Spleen (tissue), 11 donors: ENCODE measurements around the gene SYNDIG1L. TPM values are rescaled to one million over a fixed set of nuclear protein-coding genes. Genes with fewer than 3 reads are reported as not detected.
A peak's percentile ranks its signal among the peaks of the same experiment; 100 is the strongest.

Experiments used
- DNase-seq: peaks from one replicate; pipeline ENCODE4 v3.0.0-alpha.2; 2020
- H3K27ac ChIP-seq, 8 donors: fragments of 200-600 bp; sonication (generic) in 7 of 8; 1 replicate in 4 of 8; 2 replicates in 4 of 8; pipeline versions ENCODE4 v1.5.0 to v1.8.0; 2016 to 2021; ENCODE audit warnings: inconsistent platforms in 4 of 8, mild to moderate bottlenecking in 4 of 8, moderate library complexity in 1 of 8
- H3K27me3 ChIP-seq, 7 donors: fragments of 200-600 bp; sonication (generic) in 6 of 7; replicated peaks in 1 of 7; 1 replicate in 4 of 7; 2 replicates in 3 of 7; pipeline versions ENCODE4 v1.5.0 to v1.8.0; 2016 to 2021; ENCODE audit warnings: inconsistent platforms in 3 of 7, mild to moderate bottlenecking in 1 of 7
- H3K36me3 ChIP-seq, 6 donors: fragments of 200-600 bp; sonication (generic) in 5 of 6; 1 replicate in 4 of 6; 2 replicates in 2 of 6; pipeline versions ENCODE4 v1.5.0 to v1.8.0; 2016 to 2021; ENCODE audit warnings: inconsistent platforms in 2 of 6
- H3K4me1 ChIP-seq, 6 donors: fragments of 200-600 bp; sonication (generic) in 5 of 6; 1 replicate in 3 of 6; 2 replicates in 3 of 6; pipeline versions ENCODE4 v1.5.0 to v1.8.0; 2016 to 2021; ENCODE audit warnings: inconsistent platforms in 3 of 6
- H3K4me3 ChIP-seq, 8 donors: fragments of 200-600 bp; sonication (generic) in 7 of 8; 1 replicate in 4 of 8; 2 replicates in 4 of 8; pipeline versions ENCODE4 v1.5.0 to v1.8.0; 2016 to 2021; ENCODE audit warnings: inconsistent platforms in 4 of 8, mild to moderate bottlenecking in 4 of 8, moderate library complexity in 2 of 8
- H3K9me3 ChIP-seq, 8 donors: fragments of 200-600 bp; sonication (generic) in 7 of 8; 1 replicate in 4 of 8; 2 replicates in 4 of 8; pipeline versions ENCODE4 v1.5.0 to v1.8.0; 2016 to 2021; ENCODE audit warnings: inconsistent platforms in 4 of 8
- POLR2A ChIP-seq, 3 donors: fragments of 450-650 bp; IDR thresholded peaks; one replicate each; pipeline ENCODE4 v1.5.1; 2017; ENCODE audit warnings: antibody characterized with exemption in 3 of 3, mild to moderate bottlenecking in 1 of 3
- POLR2AphosphoS5 ChIP-seq, 3 donors: sonication (generic); formaldehyde crosslinking; IDR thresholded peaks; one replicate each; pipeline ENCODE4 v1.5.1; 2017; ENCODE audit warnings: antibody characterized with exemption in 3 of 3
- WGBS, 5 donors: extraction: QIAGEN DNeasy Blood & Tissue Kit in 3 of 5; methylation state at CpG; one replicate each; pipeline versions ENCODE4 v1.1.5 to v1.1.7; 2013 to 2018; 5-methylcytosine and 5-hydroxymethylcytosine counted together
- intact Hi-C: fragments of 100-400 bp; cut with DNase I; formaldehyde crosslinking; loops from one replicate; pipeline ENCODE4 v1.15.0; 2023; ENCODE audit warnings: low total_unique reads
- polyA plus RNA-seq, 3 donors: library from polyadenylated mRNA; stranded (reverse); fragments of 200-250 nt; gene quantifications; one replicate each; pipeline ENCODE4 v1.2.1, GENCODE V29; 2013
- total RNA-seq, 7 donors: library from RNA; depleted of rRNA in 3 of 7; stranded (reverse); fragments of >200 nt in 3 of 7; fragmentation: NEBNext Ultra II Directional in 4 of 7; extraction: Animal tissue kit (Norgen Biotek cat#: 25700) in 4 of 7; gene quantifications; one replicate each; pipeline versions ENCODE4 v1.1.0 to v1.2.1, GENCODE V29; 2016 to 2021
- TF ChIP-seq, protein P1 (sequence below), 11 experiments: fragments of 200-600 bp in 7 of 11; fragments of 450-650 bp in 4 of 11; sonication (generic) in 4 of 11; IDR thresholded peaks in 8 of 11; conservative IDR thresholded peaks in 3 of 11; 1 replicate in 7 of 11; 2 replicates in 4 of 11; pipeline versions ENCODE4 v1.4.0 to v1.8.0; 2016 to 2021; ENCODE audit warnings: antibody characterized with exemption in 11 of 11, inconsistent platforms in 4 of 11, mild to moderate bottlenecking in 1 of 11
- donor health status: healthy with polysubstance abuse.
- donor health status: DM: no; HTN: no; CAD: no; lungs with moderate emphysema.
- donor health status: DM: no; HTN: no; CAD: no.
- donor health status: Bipolar disorder and iron deficiency.
- donor health status: healthy.
- donor health status: DM: no; HTN: no; CAD: no.
- donor health status: DM: yes; HTN: yes; CAD: no.

Gene SYNDIG1L
- total and polyA plus RNA-seq, 10 donors: 0.03 to 0.52 (median 0.22) TPM; not detected in 1

DNA sequence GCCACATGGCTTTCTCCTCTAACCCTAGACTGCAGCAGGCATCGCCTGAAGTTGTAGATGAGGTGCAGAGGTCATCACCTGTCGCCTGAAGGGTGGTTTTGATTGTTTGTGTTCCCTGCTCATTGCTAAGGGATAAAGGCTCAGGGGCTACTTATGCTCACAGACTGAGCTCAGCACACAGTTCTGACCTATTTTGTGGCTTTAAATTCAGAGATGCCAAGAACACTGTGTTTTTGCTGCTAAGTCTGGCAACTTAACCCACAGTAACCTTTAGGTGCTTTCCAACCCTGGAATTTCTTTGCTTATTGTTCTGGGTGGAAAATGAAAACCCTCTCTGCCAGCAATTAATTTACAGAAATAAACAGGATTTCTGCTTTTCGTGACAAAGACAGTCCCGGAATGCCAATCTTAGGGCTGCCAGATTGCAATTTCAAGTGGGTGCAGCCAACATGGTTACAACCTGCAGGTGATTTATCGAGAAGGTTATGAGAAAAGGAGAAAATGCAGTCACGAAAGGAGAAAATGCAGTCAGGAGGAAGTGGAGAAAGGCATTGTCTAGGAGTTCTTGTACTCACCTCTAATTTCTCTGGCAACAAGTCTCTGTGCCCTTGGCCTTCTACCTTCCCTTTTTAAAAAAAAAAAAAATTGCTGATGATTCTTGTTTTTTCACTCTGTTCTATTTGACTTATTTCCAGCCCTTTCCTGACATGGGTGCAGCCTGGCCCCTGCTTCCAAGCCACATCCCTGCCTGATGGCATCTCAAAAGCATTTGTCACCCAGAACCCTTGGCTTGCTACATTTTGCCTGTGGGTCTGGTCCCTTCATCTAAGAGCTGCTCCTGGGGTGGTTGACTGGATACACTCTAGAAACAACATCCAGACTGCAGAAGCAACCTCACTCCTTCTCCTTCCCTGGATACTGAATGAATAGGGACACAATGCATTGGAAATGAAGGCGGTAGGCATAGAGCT lies 43.8 kb upstream of the SYNDIG1L start:
- peaks cover 0 to 14% (median 5%) of the 10 kb centered on the region in 6 donors for H3K4me1 ChIP-seq
- no peaks in the 10 kb centered on the region for H3K27me3 ChIP-seq
- no peak for DNase-seq
- H3K27ac ChIP-seq: peak overlapping the region in 2 of 8 donors; percentile 10 to 28
- no peak for TF ChIP-seq POLR2AphosphoS5 (IDR thresholded peaks at IDR 0.05)
- TF ChIP-seq, protein P1, sequence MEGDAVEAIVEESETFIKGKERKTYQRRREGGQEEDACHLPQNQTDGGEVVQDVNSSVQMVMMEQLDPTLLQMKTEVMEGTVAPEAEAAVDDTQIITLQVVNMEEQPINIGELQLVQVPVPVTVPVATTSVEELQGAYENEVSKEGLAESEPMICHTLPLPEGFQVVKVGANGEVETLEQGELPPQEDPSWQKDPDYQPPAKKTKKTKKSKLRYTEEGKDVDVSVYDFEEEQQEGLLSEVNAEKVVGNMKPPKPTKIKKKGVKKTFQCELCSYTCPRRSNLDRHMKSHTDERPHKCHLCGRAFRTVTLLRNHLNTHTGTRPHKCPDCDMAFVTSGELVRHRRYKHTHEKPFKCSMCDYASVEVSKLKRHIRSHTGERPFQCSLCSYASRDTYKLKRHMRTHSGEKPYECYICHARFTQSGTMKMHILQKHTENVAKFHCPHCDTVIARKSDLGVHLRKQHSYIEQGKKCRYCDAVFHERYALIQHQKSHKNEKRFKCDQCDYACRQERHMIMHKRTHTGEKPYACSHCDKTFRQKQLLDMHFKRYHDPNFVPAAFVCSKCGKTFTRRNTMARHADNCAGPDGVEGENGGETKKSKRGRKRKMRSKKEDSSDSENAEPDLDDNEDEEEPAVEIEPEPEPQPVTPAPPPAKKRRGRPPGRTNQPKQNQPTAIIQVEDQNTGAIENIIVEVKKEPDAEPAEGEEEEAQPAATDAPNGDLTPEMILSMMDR (IDR thresholded peaks at IDR 0.05 in 8 of 11, conservative IDR thresholded peaks at IDR 0.05 in 3 of 11): no peak
- no peak for TF ChIP-seq POLR2A (IDR thresholded peaks at IDR 0.05)
- H3K4me3 ChIP-seq: no peak overlapping the region
- 64 to 83% (median 73%) methylated on average over 7 of the region's 7 CpGs for WGBS, 5 donors
- intact Hi-C loops: no loop called here
- H3K9me3 ChIP-seq: no peaks in the 10 kb centered on the region
- peaks cover 0 to 52% (median 16%) of the 10 kb centered on the region in 6 donors for H3K36me3 ChIP-seq

DNA sequence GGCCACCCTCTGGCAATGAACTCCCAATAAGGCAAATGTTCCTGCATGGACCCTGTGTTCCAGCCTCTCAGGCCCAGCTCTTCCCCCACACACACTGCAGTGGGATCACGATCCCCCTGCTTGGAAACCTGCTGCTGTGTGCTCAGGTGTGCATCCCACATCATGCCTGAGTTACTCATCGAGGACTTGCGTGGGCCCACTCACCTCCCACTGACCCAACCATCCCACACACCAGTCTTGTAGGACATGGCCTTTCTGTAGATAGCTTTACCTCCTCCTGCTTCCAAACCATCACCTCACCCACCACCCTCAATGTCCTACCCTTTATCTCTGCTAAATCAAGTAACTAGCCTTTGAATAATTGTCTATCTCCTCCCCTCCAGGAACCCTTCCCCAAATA lies 42.5 kb upstream of the SYNDIG1L start:
- H3K36me3 ChIP-seq: peaks cover 0 to 39% (median 5%) of the 10 kb centered on the region in 6 donors
- H3K4me3 ChIP-seq: no peak overlapping the region
- no peak overlapping the region for H3K27ac ChIP-seq
- intact Hi-C loops: no loop called here
- H3K9me3 ChIP-seq: no peaks in the 10 kb centered on the region
- DNase-seq: no peak
- no peaks in the 10 kb centered on the region for H3K27me3 ChIP-seq
- 80 to 96% (median 89%) methylated on average over 3 of the region's 3 CpGs for WGBS, 5 donors
- H3K4me1 ChIP-seq: peaks cover 0 to 14% (median 5%) of the 10 kb centered on the region in 6 donors
- TF ChIP-seq POLR2AphosphoS5 (IDR thresholded peaks at IDR 0.05) (no peak), POLR2A (IDR thresholded peaks at IDR 0.05) (no peak)
- TF ChIP-seq, protein P1 (IDR thresholded peaks at IDR 0.05 in 8 of 11, conservative IDR thresholded peaks at IDR 0.05 in 3 of 11): no peak

DNA sequence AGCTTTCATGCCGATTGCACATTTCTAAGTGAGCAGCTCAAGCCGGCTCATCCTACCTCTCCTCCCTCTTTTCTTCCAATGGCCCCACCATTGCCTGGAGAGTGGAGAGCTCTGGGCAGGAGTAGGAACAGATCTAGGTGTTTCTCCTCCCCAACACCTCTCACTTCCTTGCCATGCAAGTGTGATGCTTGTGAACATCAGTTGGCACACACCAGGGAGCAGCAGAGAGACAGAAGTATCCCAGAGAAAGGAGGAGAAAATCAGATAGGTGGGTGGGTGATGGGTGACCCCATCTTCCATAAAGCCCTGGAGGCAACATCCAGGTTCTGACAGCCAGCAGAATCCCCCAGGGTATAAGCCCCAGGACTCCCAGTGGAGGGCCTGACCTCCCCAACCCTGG lies 39.3 kb upstream of the SYNDIG1L start:
- Histone ChIP-seq H3K9me3 (no peaks in the 10 kb centered on the region), H3K36me3 (peaks cover 0 to 8% (median 0%) of the 10 kb centered on the region in 6 donors), H3K4me1 (peaks cover 0 to 10% (median 3%) of the 10 kb centered on the region in 6 donors), H3K4me3 (no peak overlapping the region), H3K27ac (no peak overlapping the region), H3K27me3 (no peaks in the 10 kb centered on the region)
- 89 to 95% (median 94%) methylated on average over 2 of the region's 2 CpGs for WGBS, 5 donors
- intact Hi-C loops: no loop called here
- TF ChIP-seq, protein P1 (IDR thresholded peaks at IDR 0.05 in 8 of 11, conservative IDR thresholded peaks at IDR 0.05 in 3 of 11): no peak
- TF ChIP-seq POLR2AphosphoS5 (IDR thresholded peaks at IDR 0.05): no peak
- DNase-seq: no peak

DNA sequence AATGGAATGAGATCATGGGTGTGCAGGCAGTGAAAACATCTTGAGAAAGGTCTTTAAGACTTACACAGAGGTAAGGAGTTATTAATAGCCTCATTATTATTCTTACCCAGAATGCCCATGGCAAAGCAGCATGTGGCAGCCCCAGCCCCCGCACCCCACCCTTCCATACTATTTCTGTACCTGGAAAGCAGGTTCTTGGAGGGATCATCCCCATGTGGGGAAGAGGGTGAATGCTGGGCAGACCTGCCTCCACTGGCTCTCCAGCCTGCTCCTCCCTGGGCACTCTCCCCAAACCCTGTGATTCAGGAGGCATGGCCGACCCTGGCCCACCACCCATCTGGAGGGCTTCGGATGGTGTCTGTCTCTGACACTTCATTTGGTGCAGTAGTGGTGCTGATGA lies 38.8 kb upstream of the SYNDIG1L start:
- TF ChIP-seq POLR2AphosphoS5 (IDR thresholded peaks at IDR 0.05) (no peak), POLR2A (IDR thresholded peaks at IDR 0.05) (no peak)
- TF ChIP-seq, protein P1 (IDR thresholded peaks at IDR 0.05 in 8 of 11, conservative IDR thresholded peaks at IDR 0.05 in 3 of 11): no peak
- Histone ChIP-seq H3K4me1 (peaks cover 0 to 5% (median under 1%) of the 10 kb centered on the region in 6 donors), H3K4me3 (no peak overlapping the region), H3K36me3 (peaks cover 0 to 6% (median 0%) of the 10 kb centered on the region in 6 donors), H3K27ac (no peak overlapping the region), H3K9me3 (no peaks in the 10 kb centered on the region), H3K27me3 (no peaks in the 10 kb centered on the region)
- no peak for DNase-seq
- WGBS, 5 donors: 92 to 96% (median 95%) methylated on average over 2 to 3 of the region's 3 CpGs
- intact Hi-C loops: no loop called here
